Activated T-cell treated with anti-CD3 and anti-CD28 coated beads for 1 hour (primary cell): Measurements from ENCODE around the gene FHIT.
"Not testable (repeated sequence)": the region's sequence is repeated elsewhere in the genome, so short reads cannot be mapped to it uniquely, and the experiment has no call there.

Experiments used
- DNase-seq: peaks from one replicate; pipeline ENCODE4 v3.0.0-alpha.2; 2020; ENCODE audit warnings: low read depth

FHIT gene

GRCh38 chr3:60571511-60571910 lies 679.7 kb downstream of the FHIT start:
- no peak for DNase-seq

GRCh38 chr3:60557122-60557521 lies 694.1 kb downstream of the FHIT start:
- no peak for DNase-seq

GRCh38 chr3:60555686-60556354 lies 695.4 kb downstream of the FHIT start:
- DNase-seq, result no peak

GRCh38 chr3:60553144-60553543 lies 698.1 kb downstream of the FHIT start:
- DNase-seq, result no peak

GRCh38 chr3:60552581-60552980 lies 698.7 kb downstream of the FHIT start:
- no peak for DNase-seq

- no peak for DNase-seq
These were observed 699.6 kb downstream of the FHIT start for GRCh38 chr3:60551455-60552209.

- no peak for DNase-seq
These were observed 701.4 kb downstream of the FHIT start for GRCh38 chr3:60549863-60550262.

GRCh38 chr3:60542995-60543394 lies 708.3 kb downstream of the FHIT start:
- no peak for DNase-seq

- DNase-seq, result not testable (repeated sequence)
These were observed 711.9 kb downstream of the FHIT start for GRCh38 chr3:60539394-60539793.

- DNase-seq, result no peak
These were observed 714.8 kb downstream of the FHIT start for GRCh38 chr3:60536420-60536819.

- no peak for DNase-seq
These were observed 719.5 kb downstream of the FHIT start for GRCh38 chr3:60531759-60532158.

GRCh38 chr3:60528651-60529050 lies 722.6 kb downstream of the FHIT start:
- DNase-seq, result no peak

GRCh38 chr3:60523536-60523935 lies 727.7 kb downstream of the FHIT start:
- no peak for DNase-seq

GRCh38 chr3:60517134-60517533 lies 734.1 kb downstream of the FHIT start:
- no peak for DNase-seq

GRCh38 chr3:60514866-60515265 lies 736.4 kb downstream of the FHIT start:
- no peak for DNase-seq

- DNase-seq, result no peak
These were observed 737.1 kb downstream of the FHIT start for GRCh38 chr3:60514085-60514649.

- DNase-seq, result no peak
These were observed 738.0 kb downstream of the FHIT start for GRCh38 chr3:60513241-60513640.

- DNase-seq, result no peak
These were observed 738.7 kb downstream of the FHIT start for GRCh38 chr3:60512506-60512905.

- DNase-seq, result no peak
These were observed 741.8 kb downstream of the FHIT start for GRCh38 chr3:60509471-60509870.

- DNase-seq, result no peak
These were observed 746.3 kb downstream of the FHIT start for GRCh38 chr3:60504827-60505457.

- DNase-seq, result no peak
These were observed 749.9 kb downstream of the FHIT start for GRCh38 chr3:60501314-60501713.

- DNase-seq, result no peak
These were observed 753.4 kb downstream of the FHIT start for GRCh38 chr3:60497902-60498301.

GRCh38 chr3:60490992-60491391 lies 760.3 kb downstream of the FHIT start:
- DNase-seq, result no peak
